NOMO-1 treated with dmso at 0.1 percent for 144 hours (cell line): ENCODE measurements around the gene OR52H1.

Experiments
- DNase-seq: peaks from one replicate; lab custom pipeline; 2025; ENCODE audit not compliant: unreplicated experiment; lab: John Stamatoyannopoulos, UW

OR52H1 gene

DNA sequence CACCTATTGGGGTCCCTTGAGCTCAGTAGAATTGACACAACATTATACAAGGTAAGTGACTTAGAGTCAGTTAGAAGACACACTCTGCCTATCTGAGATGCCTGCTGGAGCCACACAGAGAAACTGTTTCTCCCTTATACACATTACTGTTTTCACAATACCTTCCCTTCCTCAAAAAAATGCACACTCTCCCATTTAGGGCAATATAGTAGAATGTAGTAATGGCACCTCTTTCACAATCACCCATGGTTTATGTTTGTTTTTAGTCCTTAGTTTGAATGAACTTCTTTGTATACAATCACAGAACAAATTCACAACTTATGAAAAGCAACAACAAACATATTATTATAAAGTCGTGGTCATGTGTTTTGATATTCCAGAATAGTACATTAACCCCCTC lies 14.3 kb downstream of the OR52H1 start:
- DNase-seq = no peak

DNA sequence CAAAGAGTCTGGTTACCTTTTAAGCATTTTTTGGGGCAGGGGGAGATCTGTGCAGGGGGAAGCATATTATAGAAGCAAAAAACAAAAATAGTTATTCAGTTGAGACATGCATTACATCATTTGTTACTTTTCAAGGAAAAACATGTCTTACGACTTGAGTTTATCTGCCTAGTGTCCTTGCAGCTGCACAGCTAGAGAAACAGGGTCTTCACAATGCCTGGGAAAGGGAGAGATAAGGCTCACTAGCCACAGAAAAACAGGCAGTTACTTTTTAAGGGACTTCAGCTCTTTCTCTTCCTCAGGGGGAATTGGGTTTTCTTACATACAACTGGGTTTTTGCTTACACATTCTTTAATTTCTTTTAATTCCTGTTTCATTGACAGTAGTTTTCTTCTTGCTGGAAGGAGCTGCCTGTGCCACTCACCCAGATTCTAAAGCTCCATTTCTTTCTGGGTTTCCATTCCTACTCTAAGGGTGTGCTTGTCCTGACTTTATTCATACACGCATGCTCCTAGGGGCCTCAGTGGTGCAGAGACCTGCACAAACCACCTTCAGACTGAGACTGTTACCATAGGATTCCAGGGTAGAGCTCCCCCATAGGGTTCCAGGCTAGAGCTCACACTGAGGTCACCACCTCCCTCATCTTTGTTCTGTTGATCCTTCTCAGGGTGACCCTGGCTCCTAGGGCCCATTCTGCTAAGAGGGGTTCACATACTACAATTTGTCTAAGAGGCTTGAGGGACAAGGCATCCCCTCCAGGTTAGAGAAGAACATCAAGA lies 17.1 kb downstream of the OR52H1 start:
- no peak for DNase-seq

DNA sequence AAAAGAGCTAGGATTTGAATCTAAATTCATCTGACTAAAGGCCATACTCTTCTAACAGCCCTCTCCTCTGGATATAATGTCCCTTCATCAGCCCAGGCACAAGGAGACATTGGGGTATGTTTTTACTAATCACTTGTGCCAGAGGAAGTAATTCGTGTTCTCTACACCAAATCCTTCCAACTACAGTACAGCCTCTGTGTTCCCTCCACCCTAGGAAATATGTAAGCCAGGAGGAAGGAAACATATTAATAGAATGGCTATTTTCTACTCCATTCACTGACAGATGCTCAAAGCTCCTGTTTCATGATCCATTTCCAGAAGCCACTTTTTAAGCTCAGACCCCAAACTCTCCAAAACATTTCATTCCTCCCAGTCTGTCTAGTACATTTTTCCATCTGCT lies 19.8 kb downstream of the OR52H1 start:
- no peak for DNase-seq

DNA sequence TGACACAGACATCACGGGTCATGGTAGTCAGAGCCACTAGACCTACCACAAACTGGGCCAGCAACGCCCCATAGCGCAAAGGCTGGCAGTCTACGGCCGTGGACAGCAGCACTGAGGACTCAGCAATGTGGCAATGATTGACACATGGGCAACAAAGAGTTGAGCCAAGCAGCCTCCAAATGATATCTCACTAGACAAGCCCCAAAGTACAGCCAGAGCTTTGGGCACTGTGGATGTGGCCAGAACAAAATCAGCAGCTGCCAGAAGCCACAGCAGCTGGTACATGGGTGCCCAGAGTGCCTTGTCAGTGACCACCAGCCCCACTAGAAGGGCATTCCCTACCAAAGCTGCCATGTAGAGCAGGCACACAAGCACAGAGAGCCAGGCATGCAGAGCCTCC lies 20.6 kb downstream of the OR52H1 start:
- no peak for DNase-seq

DNA sequence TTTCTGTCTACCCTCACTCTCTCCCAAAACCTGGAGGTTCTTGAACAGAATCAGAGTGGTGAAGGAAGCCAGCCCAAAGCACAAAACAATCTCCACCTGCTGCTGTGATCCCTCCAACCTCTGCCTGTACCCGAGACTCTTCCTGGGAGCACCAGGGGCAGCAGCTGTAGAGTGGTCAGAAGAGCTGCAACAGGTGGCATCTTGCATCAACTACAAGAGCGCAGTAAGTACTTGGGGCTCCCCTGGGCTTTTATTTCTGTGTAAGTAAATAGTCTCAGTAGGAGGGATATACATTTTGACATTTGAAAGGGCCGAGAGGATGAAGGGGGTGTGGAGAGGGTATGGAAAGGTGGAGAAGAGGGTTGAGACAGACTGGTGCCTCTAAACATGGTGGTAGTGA lies 23.6 kb downstream of the OR52H1 start:
- DNase-seq = no peak

DNA sequence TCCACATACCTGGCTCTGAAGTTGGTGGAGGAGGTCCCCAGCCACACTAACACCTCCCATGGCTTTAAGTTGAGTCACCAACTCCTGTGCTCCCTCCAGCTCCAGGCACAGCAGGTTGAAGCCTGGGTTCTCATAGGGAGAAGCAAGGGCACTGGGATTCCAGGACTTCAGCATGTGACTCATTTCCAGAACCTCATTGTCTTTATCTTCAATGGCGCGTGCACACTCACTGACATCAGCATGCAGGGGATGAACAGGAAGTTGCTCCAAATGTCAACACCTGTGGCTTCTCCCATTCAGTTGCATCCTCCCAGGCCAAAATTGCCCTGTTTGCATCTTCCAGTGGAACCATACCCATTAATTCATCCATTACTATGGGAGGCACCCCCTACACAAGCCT lies 26.0 kb downstream of the OR52H1 start:
- no peak for DNase-seq

DNA sequence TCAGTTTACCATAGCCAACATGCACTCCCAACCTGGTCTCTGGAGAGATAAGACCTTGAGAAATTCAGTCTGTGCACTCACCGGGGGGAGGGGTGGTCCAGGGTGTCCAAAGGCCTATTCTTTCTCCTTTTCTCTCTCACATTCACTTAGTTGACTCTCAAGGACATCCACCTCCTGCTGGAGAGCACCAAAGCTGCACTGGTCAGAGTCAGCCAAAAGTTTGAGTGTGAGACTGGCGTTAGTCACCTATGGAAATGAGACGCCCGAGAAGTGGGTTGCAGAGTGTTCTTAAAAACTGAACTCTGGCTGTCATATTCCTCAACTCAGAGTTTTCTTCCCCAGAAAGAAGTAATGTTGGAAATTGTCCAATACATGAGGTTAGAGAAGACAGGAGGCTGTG lies 26.8 kb downstream of the OR52H1 start:
- DNase-seq = no peak

DNA sequence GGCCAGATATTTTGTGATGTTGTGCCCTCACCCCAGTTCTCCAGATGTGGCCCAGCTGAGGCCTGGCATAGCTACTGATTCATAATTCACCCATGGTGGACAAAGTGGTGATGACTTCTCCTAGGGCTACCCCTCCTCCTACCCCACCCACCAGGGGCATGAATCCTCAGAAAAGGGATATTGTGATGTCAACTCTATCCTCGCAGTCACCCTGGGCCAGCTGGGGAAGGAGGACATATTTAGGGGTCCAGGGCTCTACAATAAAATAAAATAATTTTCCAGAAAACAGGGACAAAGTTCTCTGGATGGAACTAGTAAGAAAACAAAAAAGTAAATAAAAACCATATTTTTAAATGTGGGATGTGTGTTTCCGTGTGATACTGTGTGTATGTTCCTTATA lies 31.7 kb downstream of the OR52H1 start, which contains the start of gene UBQLNL:
TSS of gene UBQLNL (minus strand) at position 101 of the 400 bp plus-strand sequence. CDS start 258 bp downstream, outside the sequence.
- DNase-seq = no peak

DNA sequence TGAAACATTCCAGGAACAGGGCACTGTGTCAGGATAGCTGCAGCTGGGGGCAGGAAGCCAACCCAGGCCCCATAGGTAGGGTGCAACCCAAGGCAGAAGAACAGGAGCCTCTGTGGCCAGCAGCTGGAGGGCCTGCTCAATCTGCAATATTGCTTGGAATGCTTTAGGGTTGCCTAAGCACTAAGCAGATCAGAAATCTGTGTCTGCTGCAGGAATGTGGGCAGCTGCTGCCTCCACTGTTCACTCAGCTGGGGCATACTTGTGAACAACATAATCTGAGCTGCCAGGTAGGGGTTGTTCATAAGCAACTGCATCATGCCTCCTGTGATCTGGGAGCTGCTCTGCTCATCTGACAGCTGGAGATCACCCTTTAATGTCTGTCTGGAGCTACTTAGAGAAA lies 33.5 kb downstream of the OR52H1 start:
- DNase-seq = no peak

DNA sequence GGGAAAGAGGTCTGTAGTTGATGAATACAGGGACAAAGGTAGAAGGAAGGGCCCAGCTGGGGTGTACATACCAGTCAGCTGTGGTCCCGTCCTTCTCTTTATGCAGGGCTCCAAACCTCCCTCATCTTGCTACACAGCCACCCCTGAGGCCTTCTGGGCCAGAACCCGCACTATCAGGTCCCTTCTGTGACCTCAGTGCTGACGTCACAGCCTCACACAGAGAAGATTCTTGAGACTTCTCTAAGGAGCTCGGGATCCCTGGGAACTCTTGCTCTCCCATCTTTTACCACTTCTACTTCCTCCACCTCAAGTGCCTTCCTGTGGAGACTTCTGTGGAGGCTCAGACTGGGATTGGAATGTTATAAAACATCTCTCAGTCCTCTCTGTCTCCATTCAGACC lies 38.5 kb downstream of the OR52H1 start, which contains the start of gene UBQLN3:
TSS of gene UBQLN3 (minus strand) at position 155 of the 400 bp plus-strand sequence. CDS start 399 bp downstream, outside the sequence.
- DNase-seq = no peak

DNA sequence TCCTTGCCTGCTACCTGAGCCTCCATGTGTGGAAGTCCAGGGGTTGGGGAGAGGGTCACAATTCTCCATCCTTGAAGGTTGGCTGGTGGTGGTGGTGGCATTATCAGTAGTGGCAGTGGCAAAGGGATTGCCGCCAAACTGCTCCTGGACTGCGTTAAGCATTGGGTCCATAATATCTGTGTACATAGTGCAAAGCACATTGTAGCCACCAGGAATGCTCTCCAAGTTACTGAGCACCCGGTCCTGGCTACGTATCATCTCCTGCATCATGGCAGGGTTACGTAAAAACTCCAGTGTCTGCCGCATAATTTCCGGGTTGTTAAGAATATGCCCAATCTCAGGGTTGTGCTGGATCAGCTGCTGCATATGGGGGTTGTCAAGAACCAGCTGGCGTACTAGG lies 39.7 kb downstream of the OR52H1 start:
- no peak for DNase-seq

DNA sequence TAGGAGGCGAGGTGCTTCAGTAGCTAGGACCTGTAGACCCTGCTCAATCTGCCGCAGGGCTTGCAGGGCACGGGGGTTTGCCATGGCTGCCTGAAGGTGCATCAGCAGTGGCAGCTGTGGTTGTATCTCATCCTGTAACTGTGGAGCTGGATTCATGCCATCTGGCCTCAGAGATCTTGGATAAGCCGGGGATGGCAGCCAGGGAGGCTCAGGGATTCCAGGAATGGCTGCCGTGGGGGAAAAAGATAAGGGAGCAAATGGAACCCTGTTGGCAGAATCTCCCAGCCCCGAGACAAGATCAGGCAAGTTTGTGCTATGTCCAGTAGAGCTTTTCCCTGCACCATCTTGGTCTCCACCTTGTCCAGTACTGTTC lies 40.4 kb downstream of the OR52H1 start:
- no peak for DNase-seq

DNA sequence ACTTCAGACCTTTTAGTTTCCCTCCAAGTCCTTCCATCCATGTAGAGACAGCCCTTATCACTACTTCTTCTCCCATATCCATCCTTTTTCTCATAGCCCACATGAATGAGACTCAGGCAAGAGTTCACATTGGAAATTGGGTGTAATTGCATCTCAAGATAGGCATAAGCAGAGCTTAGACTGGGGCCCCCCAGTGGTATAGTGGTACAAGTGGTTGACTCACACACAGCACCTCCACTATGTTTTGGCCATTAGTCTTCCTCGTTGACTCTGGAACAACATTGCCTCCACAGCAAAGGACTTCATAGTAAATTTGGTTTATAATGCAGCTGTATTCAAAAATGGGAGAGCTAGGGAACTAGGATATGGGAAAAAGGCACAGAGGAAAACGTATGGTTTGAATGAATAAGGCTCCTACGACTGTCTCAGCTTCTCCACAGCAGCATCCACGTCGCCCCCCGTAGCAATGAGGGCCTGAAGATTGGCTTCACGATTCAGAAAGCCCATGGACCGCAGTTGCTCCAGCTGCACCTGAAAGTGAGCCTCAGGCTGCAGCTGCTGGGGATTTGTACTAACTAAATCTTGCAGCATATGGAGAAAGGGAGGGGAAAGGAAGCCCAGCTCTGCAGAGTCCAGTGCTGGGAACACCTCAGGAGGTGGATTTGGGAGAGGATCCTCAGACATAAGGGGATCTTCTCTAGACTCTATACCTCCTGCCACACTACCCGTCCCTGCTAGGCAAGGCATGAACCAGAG lies 41.0 kb downstream of the OR52H1 start:
- DNase-seq = no peak

DNA sequence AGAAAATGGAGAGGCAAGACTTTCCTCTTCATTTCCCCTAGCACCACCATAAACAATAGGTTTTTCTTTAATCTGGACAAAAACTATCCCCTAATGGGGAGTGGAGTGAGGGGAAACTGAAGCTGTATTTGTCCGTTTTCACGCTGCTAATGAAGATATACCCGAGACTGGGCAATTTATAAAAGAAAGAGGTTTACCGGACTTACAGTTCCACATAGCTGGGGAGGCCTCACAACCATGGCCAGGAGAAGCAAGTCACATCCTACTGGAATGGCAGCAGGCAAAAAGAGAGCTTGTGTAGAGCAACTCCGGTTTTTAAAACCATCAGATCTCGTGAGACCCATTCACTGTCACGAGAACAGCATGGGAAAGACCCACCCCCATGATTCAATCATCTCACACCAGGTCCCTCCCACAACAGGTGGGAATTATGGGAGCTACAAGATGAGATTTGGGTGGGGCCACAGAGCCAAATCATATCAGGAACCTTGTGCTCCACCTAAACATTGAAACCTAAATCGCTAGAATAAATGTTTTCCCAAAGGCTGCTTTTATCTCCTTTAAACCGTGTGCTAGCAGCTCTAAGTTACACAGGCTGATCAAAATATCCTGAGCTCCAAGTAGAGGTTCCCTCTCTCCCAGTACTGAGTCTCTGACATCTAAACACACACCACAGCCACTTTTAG lies 42.8 kb downstream of the OR52H1 start:
- no peak for DNase-seq

DNA sequence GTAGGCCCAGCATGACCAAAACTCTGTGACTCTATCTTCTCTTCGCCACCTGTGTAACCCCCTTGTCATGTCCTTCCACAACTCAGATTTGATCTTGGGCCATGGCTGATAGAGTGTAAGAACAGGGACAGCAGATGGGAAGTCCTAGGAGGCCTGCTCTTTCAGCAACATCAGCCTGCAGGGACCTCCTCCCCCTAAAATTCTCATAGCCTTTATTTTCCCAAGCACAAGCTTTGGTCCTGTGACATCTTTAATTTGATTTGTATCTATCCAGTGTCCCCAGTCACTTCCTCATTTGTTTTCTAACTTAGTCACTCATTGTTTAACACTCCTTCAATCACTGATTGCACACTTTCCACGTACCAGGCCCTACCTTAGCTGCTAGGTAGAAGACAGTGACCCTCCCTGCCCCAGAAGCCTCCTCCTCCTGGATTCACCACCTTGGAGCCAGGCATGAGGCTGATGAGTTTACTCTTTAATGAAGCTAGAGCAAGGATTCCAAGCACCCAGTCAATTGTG lies 43.9 kb downstream of the OR52H1 start:
- DNase-seq = no peak

DNA sequence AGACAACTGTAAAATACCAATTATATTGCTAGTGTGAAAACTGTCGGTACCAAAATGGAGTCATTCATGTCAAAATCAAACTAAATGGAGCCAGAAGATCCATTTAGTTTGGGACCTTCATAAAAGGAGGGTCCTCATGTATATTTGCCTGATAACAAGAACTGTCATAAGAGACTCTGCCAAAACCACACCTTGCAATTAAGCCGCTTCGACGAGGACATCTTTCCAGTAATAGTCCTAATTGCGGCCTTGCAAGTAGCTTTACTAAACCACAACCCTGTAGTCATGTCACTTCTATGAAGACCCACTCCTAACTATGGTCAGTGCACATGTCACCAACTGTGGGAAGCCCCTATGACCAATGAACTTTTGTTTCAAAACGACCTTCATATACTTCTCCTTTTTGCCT lies 47.9 kb downstream of the OR52H1 start:
- no peak for DNase-seq

DNA sequence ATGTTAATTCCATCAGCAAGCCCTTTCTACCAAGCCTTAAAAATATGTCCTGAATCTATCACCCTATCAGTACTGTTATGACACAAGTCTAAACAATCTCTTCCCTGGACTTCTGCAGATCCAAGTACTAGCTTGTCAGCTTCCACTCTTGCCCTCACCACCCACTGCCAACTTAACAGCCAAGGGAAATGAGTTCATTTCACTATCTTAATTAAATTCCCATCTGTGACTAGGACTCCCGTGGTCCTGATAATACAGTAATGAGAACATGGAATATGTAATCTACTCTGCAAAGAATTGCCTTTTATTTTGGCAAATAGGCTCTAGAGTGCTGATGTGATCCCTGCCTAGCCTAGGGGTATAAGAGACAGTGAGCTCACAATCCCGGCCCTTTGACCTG lies 48.7 kb downstream of the OR52H1 start:
- DNase-seq = no peak
